Measurements from ENCODE around the gene PTGES3. TPM values are rescaled to one million over a fixed set of nuclear protein-coding genes. Genes with fewer than 3 reads are reported as not detected.
"Not testable (repeated sequence)": the region's sequence is repeated elsewhere in the genome, so short reads cannot be mapped to it uniquely, and the experiment has no call there.

The PTGES3 gene
- total RNA-seq, 1 donor from 2014 or later: 132 TPM

DNA sequence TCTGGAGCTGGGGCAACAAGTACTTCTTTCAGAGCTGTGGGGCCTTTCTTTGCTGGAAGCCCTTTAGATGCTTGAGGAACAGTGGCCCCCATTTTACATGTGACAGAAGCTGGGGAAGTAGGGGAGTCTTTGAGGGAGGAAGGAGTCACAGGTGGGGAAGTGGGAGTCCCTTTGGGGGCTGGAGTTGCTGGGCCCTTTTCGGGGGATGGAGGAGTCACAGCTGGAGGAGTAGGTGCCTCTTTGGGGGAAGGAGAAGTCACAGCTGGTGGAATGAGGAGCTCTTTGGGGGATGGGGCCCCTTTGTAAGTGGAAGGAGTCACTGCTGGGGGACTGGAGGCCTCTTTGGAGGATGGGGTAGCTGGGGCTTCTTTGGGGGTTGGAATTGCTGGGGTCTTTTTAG lies 28.4 kb upstream of the PTGES3 start:
- DNase-seq (ENCODE audit: missing footprints) (no peak), ATAC-seq (no peak)
- intact Hi-C loops (cut with DNase I): no loop called here

DNA sequence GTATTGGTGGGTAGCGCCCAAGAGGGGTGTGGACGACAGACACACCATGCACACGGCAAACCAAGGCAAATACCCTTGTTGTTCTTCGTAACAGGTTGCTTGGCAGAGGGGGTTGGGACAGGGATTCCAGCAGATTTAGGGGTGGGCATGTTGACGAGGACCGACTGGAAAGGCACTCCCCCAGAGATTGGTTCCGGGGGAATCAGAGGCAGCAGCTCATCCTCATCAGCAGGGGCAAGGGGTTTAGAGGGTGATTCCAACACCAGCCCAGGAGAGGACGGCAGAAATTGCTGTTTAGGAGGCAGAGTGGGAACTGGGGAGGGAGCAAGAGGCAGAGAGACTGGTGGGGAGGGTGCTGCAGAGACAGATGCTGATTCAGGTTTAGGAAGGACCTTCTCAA lies 27.7 kb upstream of the PTGES3 start:
- DNase-seq (ENCODE audit: missing footprints) (no peak), ATAC-seq (no peak)
- intact Hi-C loops (cut with DNase I): no loop called here

GRCh38 chr12:56714431-56714929 lies 26.4 kb upstream of the PTGES3 start:
- ATAC-seq: no peak
- intact Hi-C loops (cut with DNase I): no loop called here
- no peak for DNase-seq (ENCODE audit: missing footprints)

- intact Hi-C loops (cut with DNase I): no loop called here
- ATAC-seq (no peak), DNase-seq (ENCODE audit: missing footprints) (no peak)
Measured at GRCh38 chr12:56713345-56713744, 25.3 kb upstream of the PTGES3 start.

DNA sequence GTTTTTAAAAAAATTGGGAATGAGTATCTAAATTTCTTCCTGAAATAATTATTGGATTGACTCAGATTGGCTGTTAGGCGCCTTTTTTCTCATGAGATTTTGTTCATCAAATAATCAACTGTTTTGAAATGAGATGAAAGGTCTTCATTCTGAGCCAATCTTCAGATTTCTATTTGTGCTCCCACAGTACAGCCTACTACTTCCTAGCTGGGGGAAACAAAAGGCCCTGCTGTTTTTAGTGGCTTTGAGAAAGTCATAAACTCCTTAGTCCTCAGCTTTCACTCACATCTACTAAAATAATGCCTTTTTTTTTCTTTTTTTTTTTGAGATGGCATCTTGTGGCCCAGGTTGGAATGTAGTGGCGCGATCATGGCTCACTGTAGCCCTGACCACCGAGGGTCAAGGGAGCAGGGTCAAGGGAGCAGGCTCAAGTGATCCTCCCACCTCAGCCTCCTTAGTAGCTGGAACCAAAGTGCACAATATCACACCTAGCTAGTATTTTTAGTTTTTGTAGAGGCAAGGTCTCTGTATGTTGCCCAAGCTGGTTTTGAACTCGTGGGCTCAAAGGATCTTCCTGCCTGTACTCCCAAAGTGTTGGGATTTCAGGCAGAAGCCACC lies 21.8 kb upstream of the PTGES3 start:
- no peak for ATAC-seq
- intact Hi-C loops (cut with DNase I): no loop called here

GRCh38 chr12:56704522-56704921 lies 16.4 kb upstream of the PTGES3 start:
- ATAC-seq; intact Hi-C loops (cut with DNase I); DNase-seq (ENCODE audit: missing footprints): not testable (repeated sequence)

More for the DNA sequence above, 21.8 kb upstream of the PTGES3 start:
- no peak for DNase-seq (ENCODE audit: missing footprints)

- DNase-seq (ENCODE audit: missing footprints) (no peak), ATAC-seq (no peak)
- intact Hi-C loops (cut with DNase I): no loop called here
Measured at GRCh38 chr12:56699020-56699661, 11.1 kb upstream of the PTGES3 start.

DNA sequence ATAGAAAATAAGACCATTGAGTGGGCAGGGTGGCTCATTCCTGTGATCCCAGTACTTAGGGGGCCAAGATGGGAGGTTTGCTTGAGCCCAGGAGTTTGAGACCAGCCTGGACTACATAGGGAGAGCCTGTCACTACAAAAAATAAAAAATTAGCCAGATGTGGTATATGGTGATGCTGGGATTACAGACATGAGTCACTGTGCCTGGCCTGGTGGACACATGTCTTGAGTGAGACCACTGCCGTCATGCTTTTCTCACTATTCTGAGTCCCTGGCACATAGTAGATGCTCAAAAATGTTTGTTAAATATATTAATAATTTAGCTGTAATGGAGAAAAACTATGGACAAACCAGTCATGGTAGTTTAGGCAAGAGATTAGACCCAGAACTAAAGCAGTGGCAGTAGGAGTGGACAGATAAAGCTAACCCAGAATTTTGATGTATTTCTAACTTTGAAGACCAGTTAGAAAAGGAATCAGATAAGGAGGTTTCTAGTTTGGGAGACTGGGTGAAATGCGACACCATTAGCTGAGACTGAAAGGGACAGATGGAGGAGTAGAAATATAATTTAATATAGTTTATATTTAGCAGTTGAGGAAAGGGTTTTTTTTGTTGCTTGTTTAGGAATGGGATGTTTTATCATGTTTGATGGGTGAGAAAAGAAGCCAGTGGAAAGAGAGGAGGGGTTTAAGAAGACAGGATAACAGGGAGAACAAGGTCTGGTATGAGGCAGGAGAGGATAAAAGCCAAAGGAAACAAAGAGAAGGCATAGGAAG lies 7.4 kb upstream of the PTGES3 start:
- intact Hi-C loops (cut with DNase I): no loop called here
- DNase-seq (ENCODE audit: missing footprints) (no peak), ATAC-seq (no peak)

DNA sequence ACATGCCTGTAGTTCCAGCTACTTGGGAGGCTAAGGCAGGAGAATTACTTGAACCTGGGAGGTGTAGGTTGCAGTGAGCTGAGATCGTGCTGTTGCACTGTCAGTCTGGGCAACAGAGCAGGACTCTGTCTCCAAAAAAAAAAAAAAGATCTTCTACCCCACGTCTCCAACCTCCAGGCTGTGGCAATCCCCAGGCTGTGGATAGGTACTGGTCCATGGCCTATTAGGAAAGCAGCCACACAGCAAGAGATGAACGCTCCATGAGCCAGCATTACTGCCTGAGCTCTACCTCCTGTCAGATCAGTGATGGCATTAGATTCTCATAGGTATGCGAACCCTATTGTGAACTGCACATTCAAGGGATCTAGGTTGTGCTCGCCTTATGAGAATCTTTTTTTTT lies 6.1 kb upstream of the PTGES3 start:
- intact Hi-C loops (cut with DNase I): no loop called here
- DNase-seq (ENCODE audit: missing footprints): no peak
- no peak for ATAC-seq

GRCh38 chr12:56688846-56689109 lies 694 bp upstream of the PTGES3 start:
- no peak for ATAC-seq
- intact Hi-C loops (cut with DNase I): loop anchor here (2.0 to 5.0 kb wide), 2 partner anchors 36 to 41 kb away; partner anchors contain the start of genes ATP5F1B and NACA
- no peak for DNase-seq (ENCODE audit: missing footprints)

DNA sequence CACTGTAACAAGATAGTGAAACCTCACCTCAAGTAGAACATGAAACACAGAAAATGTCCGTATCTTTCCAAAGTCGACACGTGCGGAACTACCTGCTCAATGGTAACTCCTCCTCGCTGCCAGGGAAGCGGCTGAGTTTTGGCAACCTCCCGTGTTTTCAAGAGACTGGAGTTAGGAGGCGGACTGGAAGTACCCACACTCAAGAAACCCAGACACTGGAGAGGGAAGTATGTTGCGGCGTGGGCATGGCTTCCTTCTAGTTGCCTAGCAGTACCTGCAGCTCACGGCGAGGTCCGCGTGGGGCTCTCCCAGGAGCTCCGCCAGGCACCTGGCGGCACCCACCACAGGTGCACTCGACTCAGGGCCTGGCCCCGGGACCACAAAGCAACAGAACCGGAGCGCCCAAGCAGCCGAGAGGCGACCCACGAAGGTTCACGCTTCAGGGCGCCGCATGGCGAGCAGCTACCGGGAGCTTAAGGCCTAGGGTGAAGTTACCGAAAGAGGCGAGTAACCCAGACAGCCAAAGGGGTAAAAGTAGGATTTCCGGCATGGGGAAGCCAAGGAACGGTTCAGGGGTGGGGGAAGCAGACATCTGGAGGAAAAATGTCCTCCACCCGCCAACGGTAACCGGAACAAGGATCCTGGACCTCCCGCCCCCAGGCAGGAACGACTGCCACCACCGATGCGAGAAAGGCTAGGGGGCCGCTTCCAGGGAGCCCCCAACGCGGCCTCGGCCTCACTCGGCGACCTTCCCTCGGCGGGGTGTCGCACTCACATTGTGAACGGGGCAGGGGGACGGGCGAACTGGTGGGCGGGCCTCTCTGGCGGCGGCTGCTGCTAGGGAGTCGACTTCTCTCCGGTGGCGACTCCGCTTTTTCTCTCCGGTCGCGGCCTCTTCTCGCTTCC lies 608 bp downstream of the PTGES3 start:
- DNase-seq (ENCODE audit: missing footprints) (peak; percentile 81), ATAC-seq (peak; percentile 55)
- intact Hi-C loops (cut with DNase I): loop anchor here (2.0 to 5.0 kb wide), 2 partner anchors 37 to 40 kb away; partner anchors contain the start of genes ATP5F1B and NACA

- intact Hi-C loops (cut with DNase I): loop anchor here (5.0 kb wide), 1 partner anchor 38 kb away; the partner anchor contains the start of gene ATP5F1B
- ATAC-seq: no peak
- no peak for DNase-seq (ENCODE audit: missing footprints)
Measured at GRCh38 chr12:56684745-56685359, 3.2 kb downstream of the PTGES3 start.

GRCh38 chr12:56682323-56682722 lies 5.8 kb downstream of the PTGES3 start:
- ATAC-seq: no peak
- intact Hi-C loops (cut with DNase I): no loop called here
- no peak for DNase-seq (ENCODE audit: missing footprints)

DNA sequence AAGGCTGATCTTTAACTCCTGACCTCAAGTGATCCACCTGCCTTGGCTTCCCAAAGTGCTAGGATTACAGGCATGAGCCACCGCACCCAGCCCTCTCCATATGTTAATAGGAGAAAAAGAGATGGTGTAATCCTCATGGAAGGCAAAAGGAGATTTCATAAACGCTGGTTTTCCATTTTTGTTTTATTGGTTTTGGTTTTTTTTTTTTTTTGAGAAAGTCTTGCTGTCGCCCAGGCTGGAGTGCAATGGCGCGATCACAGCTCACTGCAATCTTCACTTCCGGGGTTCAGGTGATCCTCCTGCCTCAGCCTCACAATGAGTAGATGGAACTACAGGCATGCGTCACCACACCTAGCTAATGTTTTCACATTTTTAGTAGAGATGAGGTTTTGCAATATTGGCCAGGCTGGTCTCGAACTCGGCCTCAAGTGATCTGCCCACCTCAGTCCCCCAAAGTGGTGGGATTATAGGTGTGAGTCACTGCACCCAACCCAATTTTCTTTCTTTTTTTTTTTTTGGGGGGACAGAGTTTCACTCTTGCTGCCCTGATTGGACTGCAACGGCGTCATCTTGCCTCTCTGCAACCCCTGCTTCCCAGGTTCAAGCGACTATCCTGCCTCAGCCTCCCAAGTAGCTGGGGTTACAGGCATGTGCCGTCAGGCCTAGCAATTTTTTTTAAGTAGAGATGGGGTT lies 8.1 kb downstream of the PTGES3 start:
- DNase-seq (ENCODE audit: missing footprints) (no peak), ATAC-seq (no peak)
- intact Hi-C loops (cut with DNase I): no loop called here

- intact Hi-C loops (cut with DNase I): no loop called here
- no peak for ATAC-seq
- no peak for DNase-seq (ENCODE audit: missing footprints)
Measured at GRCh38 chr12:56678852-56679251, 9.2 kb downstream of the PTGES3 start.

DNA sequence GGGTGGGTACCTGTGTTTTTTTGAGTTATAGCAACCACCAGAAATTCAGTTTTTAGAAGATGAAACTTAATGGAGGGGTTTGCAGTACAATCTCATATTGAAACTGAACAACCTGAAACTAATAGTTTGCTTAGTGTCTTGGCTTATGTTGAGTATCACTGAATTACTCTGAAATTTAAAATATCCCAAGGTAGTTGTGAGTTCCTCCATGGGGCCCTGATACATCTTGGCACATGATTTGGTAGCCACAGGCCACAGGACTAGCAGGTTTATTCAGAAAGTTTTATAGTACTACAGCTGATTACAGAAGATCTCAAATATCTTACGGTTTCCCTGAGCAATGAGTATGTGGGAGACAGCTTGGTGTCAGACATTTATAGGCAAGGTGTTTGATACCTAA lies 10.4 kb downstream of the PTGES3 start:
- DNase-seq (ENCODE audit: missing footprints): no peak
- intact Hi-C loops (cut with DNase I): no loop called here
- ATAC-seq: no peak

DNA sequence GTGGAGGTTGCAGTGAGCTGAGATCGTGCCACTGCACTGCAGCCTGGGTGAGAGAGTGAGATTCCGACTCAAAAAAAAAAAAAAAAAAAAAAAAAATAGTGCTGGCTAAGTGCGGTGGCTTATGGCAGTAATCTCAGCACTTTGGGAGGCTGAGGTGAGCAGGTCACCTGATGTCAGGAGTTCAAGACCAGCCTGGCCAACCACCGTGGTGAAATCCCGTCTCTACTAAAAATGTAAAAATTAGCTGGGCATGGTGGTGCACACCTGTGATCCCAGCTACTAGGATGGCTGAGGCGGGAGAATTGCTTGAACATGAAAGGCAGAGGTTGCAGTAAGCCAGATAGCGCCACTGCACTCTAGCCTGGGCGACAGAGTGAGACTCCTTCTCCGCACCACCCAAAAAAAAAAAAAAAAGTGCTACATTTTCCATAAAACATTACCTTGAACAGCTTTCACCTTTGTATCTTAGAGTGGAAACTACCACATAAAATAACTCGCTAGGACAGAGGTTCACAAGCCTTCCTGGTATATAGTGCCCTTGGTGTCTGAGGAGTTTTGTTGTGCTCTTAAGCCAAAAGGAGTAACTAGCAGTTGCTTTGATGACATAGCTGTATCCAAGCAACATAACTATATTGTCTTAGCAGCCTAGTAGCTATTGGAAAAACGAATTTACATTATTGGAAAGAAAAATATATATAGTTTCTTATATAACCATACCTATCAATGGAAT lies 11.1 kb downstream of the PTGES3 start:
- intact Hi-C loops (cut with DNase I): no loop called here
- DNase-seq (ENCODE audit: missing footprints) (no peak), ATAC-seq (no peak)
